SH-SY5Y (cell line): ENCODE results near the gene EGFLAM.

Experiments
- GATA2 ChIP-seq: IDR thresholded peaks from 2 replicates; pipeline ENCODE4 v1.6.1; 2011; ENCODE audit warnings: mild to moderate bottlenecking, low read depth, low read length
- GATA3 ChIP-seq: IDR thresholded peaks from 2 replicates; pipeline ENCODE4 v1.6.1; 2011; ENCODE audit warnings: low read depth, mild to moderate bottlenecking, low read length, moderate library complexity

DNA sequence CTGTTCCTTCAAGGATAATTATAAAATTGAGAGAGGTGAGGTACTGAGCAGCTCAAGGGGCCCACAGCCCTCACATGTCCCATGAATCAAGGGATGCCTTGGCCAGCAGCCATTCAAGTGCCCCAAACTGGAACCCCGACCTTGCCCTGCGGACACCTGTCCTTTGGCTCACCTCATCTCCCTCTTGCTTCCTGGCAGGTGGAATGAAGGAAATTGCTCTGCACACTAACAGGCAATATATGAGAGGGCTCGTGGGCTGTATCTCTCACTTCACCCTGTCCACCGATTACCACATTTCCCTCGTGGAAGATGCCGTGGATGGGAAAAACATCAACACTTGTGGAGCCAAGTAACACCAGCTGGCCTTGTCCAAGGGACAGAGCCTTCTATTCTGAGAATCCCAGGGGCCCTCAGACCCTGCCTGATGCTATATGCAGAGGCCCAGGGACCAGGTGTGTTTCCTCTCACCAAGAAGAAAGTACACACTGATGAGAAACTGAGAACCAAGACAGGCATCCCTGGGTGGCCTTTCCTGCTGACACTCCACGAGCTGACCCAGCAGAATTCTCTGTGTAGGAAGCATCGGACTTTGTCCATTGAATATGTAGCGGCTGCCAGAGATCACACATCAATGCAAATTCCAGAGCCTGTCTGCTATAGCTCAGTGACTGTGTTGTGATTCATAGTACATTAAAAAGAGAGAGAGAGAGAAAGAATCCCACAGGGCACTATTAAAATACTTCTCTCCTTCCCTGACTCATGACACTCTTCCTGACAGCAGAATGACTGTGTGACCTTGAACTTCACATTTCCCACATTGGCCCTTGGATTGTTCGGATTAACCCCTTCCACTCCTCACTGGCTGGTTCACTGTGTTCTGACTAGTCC lies 205.5 kb downstream of the EGFLAM start:
- TF ChIP-seq GATA3 (no peak), GATA2 (no peak)
